ENCODE data around the gene NTN4.

DNA sequence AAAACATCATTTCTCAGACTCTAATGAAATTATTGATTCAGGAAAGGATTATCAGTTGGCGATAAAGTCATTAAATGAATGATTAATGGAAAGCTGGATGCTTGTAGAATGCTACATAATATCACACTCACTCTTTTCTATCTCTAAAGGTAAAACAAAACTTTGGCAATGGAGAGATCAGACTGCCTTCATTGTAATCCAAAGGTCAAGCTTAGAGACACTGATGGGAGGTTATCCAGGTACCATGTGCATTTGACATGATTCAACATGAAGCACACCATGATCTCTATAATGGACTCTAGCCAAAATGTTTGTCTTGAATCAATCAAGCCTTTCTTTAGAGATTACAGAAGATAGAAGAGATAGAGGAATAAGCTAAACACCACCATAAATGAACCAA, 129.2 kb downstream of the NTN4 start:
- no peak for TF ChIP-seq POLR2A (IDR thresholded peaks at IDR 0.05)
- TF ChIP-seq CTCF (IDR thresholded peaks at IDR 0.05) = no peak
- no peak for TF ChIP-seq POLR2AphosphoS5 (IDR thresholded peaks at IDR 0.05)
